ENCODE measurements around the gene EEF1AKMT3. TPM values are rescaled to one million over a fixed set of nuclear protein-coding genes. Genes with fewer than 3 reads are reported as not detected.

Gene EEF1AKMT3
- total and polyA plus RNA-seq, 9 of the 15 experiments (the other 6 are each of a cell fraction or from before 2014, with no cell fraction given): 4.1 to 17.2 (median 7.9) TPM

DNA sequence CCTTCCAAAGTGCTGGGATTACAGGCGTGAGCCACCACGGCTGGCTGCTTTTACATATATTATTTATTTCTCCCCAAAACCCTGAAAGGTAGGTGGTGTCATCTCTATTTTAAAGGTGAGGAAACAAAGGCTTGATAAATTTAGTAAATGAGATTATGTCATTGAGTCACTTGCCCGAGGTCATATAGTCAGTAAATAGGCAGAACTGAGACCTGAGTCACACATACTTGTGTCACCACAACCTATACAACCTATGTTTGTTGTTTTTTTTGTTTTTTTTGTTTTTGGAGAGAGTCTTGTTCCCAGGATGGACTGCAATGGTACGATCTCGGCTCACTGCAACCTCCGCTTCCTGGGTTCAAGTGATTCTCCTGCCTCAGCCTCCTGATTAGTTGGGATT, 22.9 kb downstream of the EEF1AKMT3 start (continued):
- TF ChIP-seq, protein P1, sequence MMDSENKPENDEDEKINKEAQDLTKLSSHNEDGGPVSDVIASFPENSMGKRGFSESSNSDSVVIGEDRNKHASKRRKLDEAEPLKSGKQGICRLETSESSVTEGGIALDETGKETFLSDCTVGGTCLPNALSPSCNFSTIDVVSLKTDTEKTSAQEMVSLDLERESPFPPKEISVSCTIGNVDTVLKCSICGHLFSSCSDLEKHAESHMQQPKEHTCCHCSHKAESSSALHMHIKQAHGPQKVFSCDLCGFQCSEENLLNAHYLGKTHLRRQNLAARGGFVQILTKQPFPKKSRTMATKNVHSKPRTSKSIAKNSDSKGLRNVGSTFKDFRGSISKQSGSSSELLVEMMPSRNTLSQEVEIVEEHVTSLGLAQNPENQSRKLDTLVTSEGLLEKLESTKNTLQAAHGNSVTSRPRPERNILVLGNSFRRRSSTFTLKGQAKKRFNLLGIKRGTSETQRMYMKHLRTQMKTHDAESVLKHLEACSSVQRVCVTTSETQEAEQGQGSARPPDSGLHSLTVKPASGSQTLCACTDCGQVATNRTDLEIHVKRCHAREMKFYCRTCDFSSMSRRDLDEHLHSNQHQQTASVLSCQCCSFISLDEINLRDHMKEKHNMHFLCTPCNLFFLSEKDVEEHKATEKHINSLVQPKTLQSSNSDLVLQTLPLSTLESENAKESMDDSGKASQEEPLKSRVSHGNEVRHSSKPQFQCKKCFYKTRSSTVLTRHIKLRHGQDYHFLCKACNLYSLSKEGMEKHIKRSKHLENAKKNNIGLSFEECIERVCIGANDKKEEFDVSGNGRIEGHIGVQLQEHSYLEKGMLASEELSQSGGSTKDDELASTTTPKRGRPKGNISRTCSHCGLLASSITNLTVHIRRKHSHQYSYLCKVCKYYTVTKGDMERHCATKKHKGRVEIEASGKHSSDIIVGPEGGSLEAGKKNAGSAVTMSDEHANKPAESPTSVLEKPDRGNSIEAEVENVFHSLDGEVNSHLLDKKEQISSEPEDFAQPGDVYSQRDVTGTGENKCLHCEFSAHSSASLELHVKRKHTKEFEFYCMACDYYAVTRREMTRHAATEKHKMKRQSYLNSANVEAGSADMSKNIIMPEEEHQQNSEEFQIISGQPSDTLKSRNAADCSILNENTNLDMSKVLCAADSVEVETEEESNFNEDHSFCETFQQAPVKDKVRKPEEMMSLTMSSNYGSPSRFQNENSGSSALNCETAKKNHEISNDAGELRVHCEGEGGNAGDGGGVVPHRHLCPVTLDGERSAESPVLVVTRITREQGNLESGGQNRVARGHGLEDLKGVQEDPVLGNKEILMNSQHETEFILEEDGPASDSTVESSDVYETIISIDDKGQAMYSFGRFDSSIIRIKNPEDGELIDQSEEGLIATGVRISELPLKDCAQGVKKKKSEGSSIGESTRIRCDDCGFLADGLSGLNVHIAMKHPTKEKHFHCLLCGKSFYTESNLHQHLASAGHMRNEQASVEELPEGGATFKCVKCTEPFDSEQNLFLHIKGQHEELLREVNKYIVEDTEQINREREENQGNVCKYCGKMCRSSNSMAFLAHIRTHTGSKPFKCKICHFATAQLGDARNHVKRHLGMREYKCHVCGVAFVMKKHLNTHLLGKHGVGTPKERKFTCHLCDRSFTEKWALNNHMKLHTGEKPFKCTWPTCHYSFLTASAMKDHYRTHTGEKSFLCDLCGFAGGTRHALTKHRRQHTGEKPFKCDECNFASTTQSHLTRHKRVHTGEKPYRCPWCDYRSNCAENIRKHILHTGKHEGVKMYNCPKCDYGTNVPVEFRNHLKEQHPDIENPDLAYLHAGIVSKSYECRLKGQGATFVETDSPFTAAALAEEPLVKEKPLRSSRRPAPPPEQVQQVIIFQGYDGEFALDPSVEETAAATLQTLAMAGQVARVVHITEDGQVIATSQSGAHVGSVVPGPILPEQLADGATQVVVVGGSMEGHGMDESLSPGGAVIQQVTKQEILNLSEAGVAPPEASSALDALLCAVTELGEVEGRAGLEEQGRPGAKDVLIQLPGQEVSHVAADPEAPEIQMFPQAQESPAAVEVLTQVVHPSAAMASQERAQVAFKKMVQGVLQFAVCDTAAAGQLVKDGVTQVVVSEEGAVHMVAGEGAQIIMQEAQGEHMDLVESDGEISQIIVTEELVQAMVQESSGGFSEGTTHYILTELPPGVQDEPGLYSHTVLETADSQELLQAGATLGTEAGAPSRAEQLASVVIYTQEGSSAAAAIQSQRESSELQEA (IDR thresholded peaks at IDR 0.05; ENCODE audit: low read depth): no peak
- TF ChIP-seq NFE2L1 (tag; IDR thresholded peaks at IDR 0.05; ENCODE audit: borderline replicate concordance, low read depth) (no peak), TSC22D4 (tag; IDR thresholded peaks at IDR 0.05) (no peak), HNRNPUL1 (IDR thresholded peaks at IDR 0.05; ENCODE audit: low read length) (no peak), CHD2 (IDR thresholded peaks at IDR 0.05; ENCODE audit: low read depth, low read length) (no peak), PHF20 (IDR thresholded peaks at IDR 0.05; ENCODE audit: partially characterized antibody) (no peak), GTF2E2 (tag; IDR thresholded peaks at IDR 0.05) (no peak)
- TF ChIP-seq, protein P2, sequence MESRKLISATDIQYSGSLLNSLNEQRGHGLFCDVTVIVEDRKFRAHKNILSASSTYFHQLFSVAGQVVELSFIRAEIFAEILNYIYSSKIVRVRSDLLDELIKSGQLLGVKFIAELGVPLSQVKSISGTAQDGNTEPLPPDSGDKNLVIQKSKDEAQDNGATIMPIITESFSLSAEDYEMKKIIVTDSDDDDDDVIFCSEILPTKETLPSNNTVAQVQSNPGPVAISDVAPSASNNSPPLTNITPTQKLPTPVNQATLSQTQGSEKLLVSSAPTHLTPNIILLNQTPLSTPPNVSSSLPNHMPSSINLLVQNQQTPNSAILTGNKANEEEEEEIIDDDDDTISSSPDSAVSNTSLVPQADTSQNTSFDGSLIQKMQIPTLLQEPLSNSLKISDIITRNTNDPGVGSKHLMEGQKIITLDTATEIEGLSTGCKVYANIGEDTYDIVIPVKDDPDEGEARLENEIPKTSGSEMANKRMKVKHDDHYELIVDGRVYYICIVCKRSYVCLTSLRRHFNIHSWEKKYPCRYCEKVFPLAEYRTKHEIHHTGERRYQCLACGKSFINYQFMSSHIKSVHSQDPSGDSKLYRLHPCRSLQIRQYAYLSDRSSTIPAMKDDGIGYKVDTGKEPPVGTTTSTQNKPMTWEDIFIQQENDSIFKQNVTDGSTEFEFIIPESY (CRISPR knock-in tag; IDR thresholded peaks at IDR 0.05): no peak

Data from K562 (cell line).